ENCODE data around the gene SFTA2.
"Not testable (repeated sequence)": the region's sequence is repeated elsewhere in the genome, so short reads cannot be mapped to it uniquely, and the experiment has no call there.

SFTA2 gene

DNA sequence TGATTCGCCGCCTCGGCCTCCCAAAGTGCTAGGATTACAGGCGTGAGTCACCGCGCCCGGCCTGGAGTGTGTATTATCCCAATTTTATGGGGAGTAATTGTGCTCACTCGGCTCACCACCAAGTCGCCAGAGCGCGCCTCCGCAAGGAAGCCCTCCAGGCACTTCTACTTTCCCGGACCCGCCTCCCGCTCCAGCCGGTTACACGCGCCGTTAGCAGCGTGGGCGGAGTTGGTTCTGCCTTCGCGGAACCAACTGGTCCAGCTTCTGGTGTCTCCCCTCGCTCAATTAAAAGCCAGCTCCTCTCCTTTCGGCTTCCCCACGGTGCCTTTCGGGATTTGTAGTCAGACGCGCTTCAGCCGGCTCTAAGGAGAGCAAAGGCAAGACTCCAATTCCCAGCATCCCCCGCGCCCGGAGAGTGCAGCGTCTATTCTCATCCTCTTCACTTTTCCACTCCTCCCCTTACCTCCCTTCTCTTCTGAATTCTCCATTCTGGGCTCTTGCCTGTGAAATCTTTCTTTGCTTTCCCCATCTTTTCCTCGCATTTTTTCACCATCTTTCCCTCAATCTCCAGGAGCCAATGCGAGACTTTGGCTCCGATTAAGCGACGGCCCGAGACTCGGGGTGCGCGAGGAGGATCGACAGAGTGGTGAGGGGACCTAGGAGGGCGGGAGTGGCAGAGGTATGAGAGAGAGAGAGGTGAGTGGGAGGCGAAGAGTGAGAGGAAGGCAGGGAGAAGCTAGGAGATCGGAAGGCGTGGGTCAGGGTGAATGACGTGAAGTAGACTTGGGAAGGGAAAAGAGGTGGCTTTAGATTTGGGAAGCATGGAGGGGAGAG, 24.0 kb downstream of the SFTA2 start, which contains the start of gene GTF2H4:
GTF2H4 (plus strand) TSS at position 450 of the 834 bp plus-strand sequence.
- peaks cover 31% of the 10 kb centered on the region for H3K4me1 Mint-ChIP-seq
- DNase-seq = peak; percentile 89 to 96
- no peaks in the 10 kb centered on the region for H3K9me3 Mint-ChIP-seq
- no peaks in the 10 kb centered on the region for H3K27me3 Mint-ChIP-seq
- peak; percentile 99 for ATAC-seq
- peak within 1 kb of the TSS; percentile 85 to 88 for H3K4me3 Mint-ChIP-seq
- H3K27ac Mint-ChIP-seq = peak within 1 kb of the TSS; percentile 2 to 79

DNA sequence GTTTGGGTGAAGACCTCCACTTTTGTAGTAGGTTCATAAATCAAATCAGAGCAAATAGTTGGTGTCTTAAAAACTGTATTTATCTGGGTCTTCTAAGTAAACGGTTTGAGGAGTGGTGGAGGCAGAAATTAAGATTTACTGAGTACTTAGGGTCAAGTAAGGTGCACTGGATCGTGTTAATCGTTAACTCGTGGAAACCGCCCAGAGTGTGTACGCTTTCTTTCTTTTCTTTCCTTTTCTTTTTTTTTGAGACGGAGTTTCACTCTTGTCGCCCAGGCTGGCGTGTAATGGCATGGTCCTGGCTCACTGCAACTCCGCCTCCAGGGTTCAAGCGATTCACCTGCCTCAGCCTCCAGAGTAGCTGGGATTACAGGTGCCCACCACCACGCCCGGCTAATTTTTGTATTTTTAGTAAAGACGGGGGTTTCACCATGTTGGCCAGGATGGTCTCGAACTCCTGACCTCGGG, 24.6 kb downstream of the SFTA2 start:
- H3K9me3 Mint-ChIP-seq, ATAC-seq, DNase-seq, H3K27me3 Mint-ChIP-seq, H3K27ac Mint-ChIP-seq: not testable (repeated sequence)
- Mint-ChIP-seq H3K4me3 (peak overlapping the region; percentile 85 to 88), H3K4me1 (peaks cover 33% of the 10 kb centered on the region)

- no peak for ATAC-seq
These were observed 28.7 kb downstream of the SFTA2 start for GRCh38 chr6:30903236-30903635.

GRCh38 chr6:30902709-30903108, 29.3 kb downstream of the SFTA2 start:
- Mint-ChIP-seq H3K27me3 (no peaks in the 10 kb centered on the region), H3K4me1 (peaks cover 11% of the 10 kb centered on the region), H3K9me3 (no peaks in the 10 kb centered on the region), H3K27ac (no peak overlapping the region), H3K4me3 (no peak overlapping the region)
- no peak for ATAC-seq
- no peak for DNase-seq

More at GRCh38 chr6:30903236-30903635, 28.7 kb downstream of the SFTA2 start:
- H3K27me3 Mint-ChIP-seq = no peaks in the 10 kb centered on the region
- no peaks in the 10 kb centered on the region for H3K9me3 Mint-ChIP-seq
- H3K27ac Mint-ChIP-seq = no peak overlapping the region
- H3K4me1 Mint-ChIP-seq = peaks cover 14% of the 10 kb centered on the region
- DNase-seq = no peak
- H3K4me3 Mint-ChIP-seq = no peak overlapping the region

GRCh38 chr6:30902196-30902595, 29.8 kb downstream of the SFTA2 start:
- DNase-seq, H3K27ac Mint-ChIP-seq, ATAC-seq, H3K27me3 Mint-ChIP-seq, H3K9me3 Mint-ChIP-seq, H3K4me3 Mint-ChIP-seq: not testable (repeated sequence)
- peaks cover 11% of the 10 kb centered on the region for H3K4me1 Mint-ChIP-seq

- H3K4me3 Mint-ChIP-seq = no peak overlapping the region
- H3K9me3 Mint-ChIP-seq = no peaks in the 10 kb centered on the region
- DNase-seq (no peak), ATAC-seq (peak; percentile 33)
- H3K4me1 Mint-ChIP-seq = peaks cover 11% of the 10 kb centered on the region
- no peak overlapping the region for H3K27ac Mint-ChIP-seq
- H3K27me3 Mint-ChIP-seq = no peaks in the 10 kb centered on the region
These were observed 30.5 kb downstream of the SFTA2 start for GRCh38 chr6:30901436-30901835.

- Mint-ChIP-seq H3K27me3 (no peaks in the 10 kb centered on the region), H3K4me3 (no peak overlapping the region), H3K9me3 (no peaks in the 10 kb centered on the region), H3K27ac (no peak overlapping the region), H3K4me1 (peaks cover 11% of the 10 kb centered on the region)
- no peak for DNase-seq
- ATAC-seq = peak; percentile 83
These were observed 31.0 kb downstream of the SFTA2 start for GRCh38 chr6:30900863-30901417.

DNA sequence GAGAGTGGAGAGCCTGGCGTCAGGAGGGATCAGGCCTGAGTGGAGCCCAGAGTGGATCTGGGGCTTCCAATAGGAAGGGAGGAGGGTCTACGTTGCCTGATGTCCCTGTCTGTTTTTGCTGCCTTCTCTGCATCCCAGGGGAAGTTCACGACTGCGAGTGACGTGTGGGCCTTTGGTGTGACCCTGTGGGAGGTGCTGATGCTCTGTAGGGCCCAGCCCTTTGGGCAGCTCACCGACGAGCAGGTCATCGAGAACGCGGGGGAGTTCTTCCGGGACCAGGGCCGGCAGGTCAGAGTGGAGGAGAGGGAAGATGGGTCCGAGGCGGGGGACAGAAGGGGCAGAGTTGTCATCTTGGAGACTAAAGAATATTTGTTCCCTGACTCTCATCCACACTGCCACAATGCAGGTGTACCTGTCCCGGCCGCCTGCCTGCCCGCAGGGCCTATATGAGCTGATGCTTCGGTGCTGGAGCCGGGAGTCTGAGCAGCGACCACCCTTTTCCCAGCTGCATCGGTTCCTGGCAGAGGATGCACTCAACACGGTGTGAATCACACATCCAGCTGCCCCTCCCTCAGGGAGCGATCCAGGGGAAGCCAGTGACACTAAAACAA, 33.1 kb downstream of the SFTA2 start:
- H3K27ac Mint-ChIP-seq = no peak overlapping the region
- H3K4me1 Mint-ChIP-seq = peaks cover 11% of the 10 kb centered on the region
- ATAC-seq = no peak
- H3K4me3 Mint-ChIP-seq = no peak overlapping the region
- DNase-seq = no peak
- H3K27me3 Mint-ChIP-seq = no peaks in the 10 kb centered on the region
- no peaks in the 10 kb centered on the region for H3K9me3 Mint-ChIP-seq

DNA sequence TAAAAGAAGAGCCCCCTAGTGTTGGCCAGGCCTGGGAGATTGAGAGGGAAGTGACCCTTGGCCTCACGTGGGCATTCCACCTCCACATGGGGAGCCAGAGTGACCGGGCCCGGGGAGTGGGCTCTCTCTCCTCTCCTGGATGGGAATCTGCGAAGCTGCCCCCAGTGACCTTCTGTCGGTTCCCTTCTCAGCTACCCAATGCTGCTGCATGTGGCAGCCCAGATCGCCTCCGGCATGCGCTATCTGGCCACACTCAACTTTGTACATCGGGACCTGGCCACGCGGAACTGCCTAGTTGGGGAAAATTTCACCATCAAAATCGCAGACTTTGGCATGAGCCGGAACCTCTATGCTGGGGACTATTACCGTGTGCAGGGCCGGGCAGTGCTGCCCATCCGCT, 34.1 kb downstream of the SFTA2 start:
- ATAC-seq (no peak), DNase-seq (no peak)
- Mint-ChIP-seq H3K4me1 (peaks cover 10% of the 10 kb centered on the region), H3K27ac (no peak overlapping the region), H3K4me3 (no peak overlapping the region), H3K9me3 (no peaks in the 10 kb centered on the region), H3K27me3 (no peaks in the 10 kb centered on the region)

DNA sequence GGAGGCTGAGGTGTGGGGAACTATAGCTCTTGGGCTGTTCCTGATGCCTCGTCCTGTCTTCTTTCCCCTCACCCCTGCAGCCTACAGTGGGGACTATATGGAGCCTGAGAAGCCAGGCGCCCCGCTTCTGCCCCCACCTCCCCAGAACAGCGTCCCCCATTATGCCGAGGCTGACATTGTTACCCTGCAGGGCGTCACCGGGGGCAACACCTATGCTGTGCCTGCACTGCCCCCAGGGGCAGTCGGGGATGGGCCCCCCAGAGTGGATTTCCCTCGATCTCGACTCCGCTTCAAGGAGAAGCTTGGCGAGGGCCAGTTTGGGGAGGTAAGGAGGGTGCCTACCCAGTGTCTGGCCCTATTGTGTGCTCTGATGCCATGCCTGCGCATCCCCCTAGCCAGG, 35.4 kb downstream of the SFTA2 start:
- DNase-seq = no peak
- H3K4me3 Mint-ChIP-seq = no peak overlapping the region
- ATAC-seq = no peak
- H3K27ac Mint-ChIP-seq = no peak overlapping the region
- no peaks in the 10 kb centered on the region for H3K27me3 Mint-ChIP-seq
- peaks cover 6% of the 10 kb centered on the region for H3K4me1 Mint-ChIP-seq
- H3K9me3 Mint-ChIP-seq = no peaks in the 10 kb centered on the region

- no peaks in the 10 kb centered on the region for H3K27me3 Mint-ChIP-seq
- H3K4me1 Mint-ChIP-seq = no peaks in the 10 kb centered on the region
- ATAC-seq = peak; percentile 26
- no peaks in the 10 kb centered on the region for H3K9me3 Mint-ChIP-seq
- peak overlapping the region in 1 of 2 donors; percentile 3 for H3K27ac Mint-ChIP-seq
- DNase-seq = no peak
- no peak overlapping the region for H3K4me3 Mint-ChIP-seq
These were observed 36.6 kb downstream of the SFTA2 start for GRCh38 chr6:30895343-30895742.

- Mint-ChIP-seq H3K4me3 (no peak overlapping the region), H3K27me3 (no peaks in the 10 kb centered on the region), H3K9me3 (no peaks in the 10 kb centered on the region), H3K4me1 (no peaks in the 10 kb centered on the region), H3K27ac (no peak overlapping the region)
- DNase-seq = no peak
- ATAC-seq = no peak
These were observed 37.0 kb downstream of the SFTA2 start for GRCh38 chr6:30894935-30895334.

DNA sequence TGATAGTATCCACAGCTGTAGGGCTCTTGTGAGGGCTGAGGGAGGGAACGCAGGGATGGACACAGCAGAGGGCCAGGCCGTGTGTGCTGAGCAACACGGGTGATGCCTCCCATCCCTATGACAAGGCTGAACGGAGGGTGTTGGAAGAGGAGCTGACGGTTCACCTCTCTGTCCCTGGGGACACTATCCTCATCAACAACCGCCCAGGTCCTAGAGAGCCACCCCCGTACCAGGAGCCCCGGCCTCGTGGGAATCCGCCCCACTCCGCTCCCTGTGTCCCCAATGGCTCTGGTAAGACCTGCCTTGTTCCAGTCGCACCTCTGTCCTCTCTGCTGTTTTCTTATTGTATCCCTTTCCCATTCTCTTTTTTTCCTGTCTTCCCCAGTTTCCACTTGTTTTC, 37.6 kb downstream of the SFTA2 start:
- Mint-ChIP-seq H3K27me3 (no peaks in the 10 kb centered on the region), H3K27ac (no peak overlapping the region), H3K4me1 (no peaks in the 10 kb centered on the region), H3K4me3 (no peak overlapping the region), H3K9me3 (no peaks in the 10 kb centered on the region)
- DNase-seq (no peak), ATAC-seq (no peak)

DNA sequence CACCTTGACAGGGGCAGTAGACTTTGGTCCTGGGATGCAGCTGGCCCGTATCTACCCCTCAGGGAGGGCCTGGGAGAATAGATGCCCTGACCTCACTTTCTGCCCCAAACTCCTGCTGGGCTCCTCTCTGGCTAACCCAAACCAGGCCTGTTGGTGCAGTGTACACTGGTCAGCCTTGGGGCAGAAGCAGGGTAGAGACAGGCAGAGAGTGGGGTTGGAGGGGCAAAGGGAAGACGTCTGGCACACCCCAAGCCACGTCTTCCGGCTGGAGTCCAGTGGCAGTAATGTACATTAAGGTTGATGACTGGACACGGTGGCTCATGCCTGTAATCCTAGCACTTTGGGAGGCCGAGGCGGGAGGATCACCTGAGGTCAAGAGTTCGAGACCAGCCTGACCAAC, 38.3 kb downstream of the SFTA2 start:
- no peak for ATAC-seq
- H3K4me3 Mint-ChIP-seq = no peak overlapping the region
- DNase-seq = no peak
- no peaks in the 10 kb centered on the region for H3K4me1 Mint-ChIP-seq
- no peak overlapping the region for H3K27ac Mint-ChIP-seq
- no peaks in the 10 kb centered on the region for H3K9me3 Mint-ChIP-seq
- no peaks in the 10 kb centered on the region for H3K27me3 Mint-ChIP-seq

DNA sequence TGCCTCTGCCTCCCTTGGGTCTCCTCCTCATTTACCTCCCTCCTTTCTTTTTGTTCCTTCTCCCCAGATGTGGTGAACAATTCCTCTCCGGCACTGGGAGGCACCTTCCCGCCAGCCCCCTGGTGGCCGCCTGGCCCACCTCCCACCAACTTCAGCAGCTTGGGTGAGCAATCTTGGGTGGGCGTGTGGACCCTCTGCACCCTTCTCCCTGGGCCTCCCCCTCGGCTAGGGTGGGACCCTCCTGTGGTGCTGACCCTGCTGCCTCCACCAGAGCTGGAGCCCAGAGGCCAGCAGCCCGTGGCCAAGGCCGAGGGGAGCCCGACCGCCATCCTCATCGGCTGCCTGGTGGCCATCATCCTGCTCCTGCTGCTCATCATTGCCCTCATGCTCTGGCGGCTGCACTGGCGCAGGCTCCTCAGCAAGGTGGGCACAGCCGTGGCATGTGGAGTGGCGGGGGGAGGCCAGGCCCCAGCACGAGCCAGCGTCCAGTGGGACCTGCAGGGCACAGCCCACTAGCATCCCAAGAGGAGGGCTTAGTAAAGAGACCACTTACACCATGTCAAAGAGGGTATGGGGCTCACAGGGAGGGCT, 38.9 kb downstream of the SFTA2 start:
- Mint-ChIP-seq H3K9me3 (no peaks in the 10 kb centered on the region), H3K27me3 (no peaks in the 10 kb centered on the region), H3K4me1 (no peaks in the 10 kb centered on the region), H3K27ac (no peak overlapping the region), H3K4me3 (no peak overlapping the region)
- ATAC-seq (no peak), DNase-seq (no peak)

Measured in stimulated activated naive CD8-positive, alpha-beta T cell treated with anti-CD3 and anti-CD28 coated beads, Interleukin-15, amount 100 ng/mL, for 72 hours (primary cell).